ENCODE results near the gene MC4R.
"Not testable (repeated sequence)": the region's sequence is repeated elsewhere in the genome, so short reads cannot be mapped to it uniquely, and the experiment has no call there.

The MC4R gene

GRCh38 chr18:60372596-60372995 lies at the start of gene MC4R:
Gene MC4R (minus strand): TSS chr18:60372775. CDS start chr18:60372349, 426 bp downstream.
- Histone ChIP-seq H3K36me3 (ENCODE audit: insufficient read depth, low read length) (no peaks in the 10 kb centered on the region), H3K4me3 (ENCODE audit: low read length) (peak within 1 kb of the TSS; percentile 15), H2AFZ (ENCODE audit: low read depth, low read length) (peak within 1 kb of the TSS; percentile 56), H3K4me1 (ENCODE audit: insufficient read depth, low read length) (peaks cover 7% of the 10 kb centered on the region), H3K27me3 (ENCODE audit: insufficient read depth, low read length) (no peaks in the 10 kb centered on the region), H3K9me3 (ENCODE audit: low read length) (no peaks in the 10 kb centered on the region)

DNA sequence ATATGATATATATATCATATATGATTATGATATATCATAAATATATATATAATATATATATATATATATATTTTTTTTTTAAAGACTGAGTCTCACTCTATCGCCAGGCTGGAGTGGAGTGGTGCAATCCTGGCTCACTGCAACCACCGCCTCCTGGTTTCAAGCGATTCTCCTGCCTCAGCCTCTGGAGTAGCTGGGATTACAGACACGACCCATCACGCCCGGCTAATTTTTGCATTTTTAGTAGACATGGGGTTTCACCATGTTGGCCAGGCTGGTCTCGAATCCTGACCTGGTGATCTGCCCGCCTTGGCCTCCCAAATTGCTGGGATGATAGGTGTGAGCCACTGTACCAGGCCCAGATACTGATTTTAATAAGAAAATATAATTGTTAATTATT lies 49.7 kb upstream of the MC4R start:
- H3K4me3 ChIP-seq (ENCODE audit: low read length); H3K9me3 ChIP-seq (ENCODE audit: low read length); H3K27me3 ChIP-seq (ENCODE audit: insufficient read depth, low read length); H3K36me3 ChIP-seq (ENCODE audit: insufficient read depth, low read length); H3K4me1 ChIP-seq (ENCODE audit: insufficient read depth, low read length); H2AFZ ChIP-seq (ENCODE audit: low read depth, low read length): not testable (repeated sequence)

DNA sequence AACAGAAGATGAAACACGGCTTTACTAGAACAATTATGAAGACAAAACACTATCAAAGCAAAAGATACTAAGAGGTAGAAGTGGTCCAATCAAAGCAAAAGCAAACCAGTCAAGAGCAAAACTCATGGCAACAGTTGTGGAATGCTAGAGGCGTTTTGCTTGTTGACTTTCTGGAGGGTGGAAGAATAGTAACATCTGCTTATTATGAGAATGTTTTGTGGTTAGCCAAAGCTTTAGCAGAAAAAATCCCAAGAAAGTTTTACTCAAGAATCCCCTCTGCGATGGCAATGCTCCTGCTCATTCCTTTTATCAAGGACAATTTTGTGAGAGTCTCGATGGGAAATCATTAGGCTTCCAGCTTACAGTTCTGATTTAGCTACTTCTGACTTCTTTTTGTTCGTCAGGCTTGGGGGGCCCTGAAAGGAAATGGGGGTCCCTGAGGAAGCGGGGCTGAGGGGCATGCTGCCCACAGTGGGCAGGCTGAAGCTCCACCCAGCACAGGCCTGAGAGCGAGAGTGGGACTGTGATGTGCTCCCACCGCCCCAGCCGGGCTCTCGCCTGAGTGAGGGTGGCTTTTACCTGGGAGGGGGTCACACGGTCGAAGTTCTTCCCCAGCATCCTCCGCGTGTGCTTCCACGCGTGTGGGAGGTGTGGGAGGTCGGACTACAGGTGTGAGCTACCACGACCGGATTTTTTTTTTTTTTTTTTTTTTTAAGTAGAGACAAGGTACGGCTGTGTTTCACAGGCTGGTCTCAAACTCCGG lies 49.0 kb upstream of the MC4R start:
- Histone ChIP-seq H3K4me3 (ENCODE audit: low read length) (no peak overlapping the region), H3K36me3 (ENCODE audit: insufficient read depth, low read length) (no peaks in the 10 kb centered on the region), H3K9me3 (ENCODE audit: low read length) (no peaks in the 10 kb centered on the region), H3K4me1 (ENCODE audit: insufficient read depth, low read length) (no peaks in the 10 kb centered on the region), H2AFZ (ENCODE audit: low read depth, low read length) (no peak overlapping the region), H3K27me3 (ENCODE audit: insufficient read depth, low read length) (no peaks in the 10 kb centered on the region)

- no peaks in the 10 kb centered on the region for H3K36me3 ChIP-seq (ENCODE audit: insufficient read depth, low read length)
- no peak overlapping the region for H3K4me3 ChIP-seq (ENCODE audit: low read length)
- no peaks in the 10 kb centered on the region for H3K9me3 ChIP-seq (ENCODE audit: low read length)
- H3K4me1 ChIP-seq (ENCODE audit: insufficient read depth, low read length), result no peaks in the 10 kb centered on the region
- no peaks in the 10 kb centered on the region for H3K27me3 ChIP-seq (ENCODE audit: insufficient read depth, low read length)
- H2AFZ ChIP-seq (ENCODE audit: low read depth, low read length), result no peak overlapping the region
Observed at GRCh38 chr18:60417946-60418345, 45.4 kb upstream of the MC4R start.

DNA sequence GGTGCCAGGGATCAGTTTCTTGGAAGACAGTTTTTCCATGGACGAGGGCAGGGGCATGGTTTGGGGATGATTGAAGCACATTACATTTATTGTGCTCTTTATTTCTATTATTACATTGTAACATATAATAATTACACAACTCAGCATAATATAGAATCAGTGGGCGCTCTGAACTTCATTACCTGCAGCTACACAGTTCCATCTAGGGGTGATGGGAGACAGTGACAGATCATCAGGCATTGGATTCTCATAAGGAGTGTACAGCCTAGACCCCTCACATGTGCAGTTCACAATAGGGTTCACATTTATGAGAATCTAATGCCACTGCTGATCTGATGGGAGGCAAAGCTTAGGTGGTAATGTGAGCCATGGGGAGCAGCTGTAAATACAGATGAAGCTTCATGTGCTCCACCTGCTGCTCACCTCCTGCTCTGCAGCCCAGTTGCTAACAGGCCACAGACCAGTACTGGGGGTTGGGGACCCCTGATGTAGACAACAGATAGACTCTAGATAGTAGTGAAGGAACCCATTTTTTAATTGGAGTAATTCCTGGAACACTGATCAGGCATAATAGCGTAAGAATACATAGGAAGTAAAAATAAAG lies 41.5 kb upstream of the MC4R start:
- Histone ChIP-seq H3K9me3 (ENCODE audit: low read length) (no peaks in the 10 kb centered on the region), H2AFZ (ENCODE audit: low read depth, low read length) (no peak overlapping the region), H3K4me3 (ENCODE audit: low read length) (no peak overlapping the region), H3K4me1 (ENCODE audit: insufficient read depth, low read length) (no peaks in the 10 kb centered on the region), H3K27me3 (ENCODE audit: insufficient read depth, low read length) (no peaks in the 10 kb centered on the region), H3K36me3 (ENCODE audit: insufficient read depth, low read length) (no peaks in the 10 kb centered on the region)

- no peaks in the 10 kb centered on the region for H3K27me3 ChIP-seq (ENCODE audit: insufficient read depth, low read length)
- no peaks in the 10 kb centered on the region for H3K4me1 ChIP-seq (ENCODE audit: insufficient read depth, low read length)
- H3K9me3 ChIP-seq (ENCODE audit: low read length), result no peaks in the 10 kb centered on the region
- H3K36me3 ChIP-seq (ENCODE audit: insufficient read depth, low read length), result no peaks in the 10 kb centered on the region
- H3K4me3 ChIP-seq (ENCODE audit: low read length), result no peak overlapping the region
- no peak overlapping the region for H2AFZ ChIP-seq (ENCODE audit: low read depth, low read length)
Observed at GRCh38 chr18:60411715-60412114, 39.1 kb upstream of the MC4R start.

- Histone ChIP-seq H3K27me3 (ENCODE audit: insufficient read depth, low read length) (no peaks in the 10 kb centered on the region), H3K36me3 (ENCODE audit: insufficient read depth, low read length) (no peaks in the 10 kb centered on the region), H2AFZ (ENCODE audit: low read depth, low read length) (no peak overlapping the region), H3K4me3 (ENCODE audit: low read length) (no peak overlapping the region), H3K4me1 (ENCODE audit: insufficient read depth, low read length) (no peaks in the 10 kb centered on the region), H3K9me3 (ENCODE audit: low read length) (no peaks in the 10 kb centered on the region)
Observed at GRCh38 chr18:60406721-60407120, 34.1 kb upstream of the MC4R start.

DNA sequence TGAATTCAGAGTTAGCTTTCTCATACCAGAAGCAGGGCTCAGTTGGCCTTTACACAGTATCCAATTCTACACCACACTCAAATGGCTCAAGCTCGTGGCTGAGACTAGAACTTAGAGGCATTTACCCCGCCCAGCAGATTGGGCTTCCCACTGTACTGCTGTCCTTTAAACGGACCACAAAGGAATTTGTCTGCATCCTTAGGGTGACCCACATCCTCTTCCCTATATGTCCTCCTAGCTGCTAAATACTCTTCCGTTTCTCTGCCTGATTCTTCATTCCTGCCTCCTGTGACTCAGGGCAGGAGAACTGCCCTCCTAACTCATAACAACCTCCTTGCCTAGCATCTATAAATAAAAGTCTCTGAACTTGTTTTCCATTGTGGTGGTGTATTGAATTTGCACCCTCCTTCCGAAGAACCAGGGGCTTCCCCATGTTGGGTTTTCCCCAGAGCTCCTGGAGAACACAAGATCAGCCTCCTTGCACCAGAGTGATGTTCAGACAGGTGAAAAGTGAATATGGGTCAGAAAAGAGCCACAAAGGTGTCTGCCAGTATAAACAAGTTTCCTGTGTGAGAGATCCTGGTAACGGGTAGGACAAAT lies 32.0 kb upstream of the MC4R start:
- H3K4me3 ChIP-seq (ENCODE audit: low read length), result no peak overlapping the region
- no peaks in the 10 kb centered on the region for H3K27me3 ChIP-seq (ENCODE audit: insufficient read depth, low read length)
- H2AFZ ChIP-seq (ENCODE audit: low read depth, low read length), result no peak overlapping the region
- no peaks in the 10 kb centered on the region for H3K4me1 ChIP-seq (ENCODE audit: insufficient read depth, low read length)
- no peaks in the 10 kb centered on the region for H3K36me3 ChIP-seq (ENCODE audit: insufficient read depth, low read length)
- H3K9me3 ChIP-seq (ENCODE audit: low read length), result no peaks in the 10 kb centered on the region

DNA sequence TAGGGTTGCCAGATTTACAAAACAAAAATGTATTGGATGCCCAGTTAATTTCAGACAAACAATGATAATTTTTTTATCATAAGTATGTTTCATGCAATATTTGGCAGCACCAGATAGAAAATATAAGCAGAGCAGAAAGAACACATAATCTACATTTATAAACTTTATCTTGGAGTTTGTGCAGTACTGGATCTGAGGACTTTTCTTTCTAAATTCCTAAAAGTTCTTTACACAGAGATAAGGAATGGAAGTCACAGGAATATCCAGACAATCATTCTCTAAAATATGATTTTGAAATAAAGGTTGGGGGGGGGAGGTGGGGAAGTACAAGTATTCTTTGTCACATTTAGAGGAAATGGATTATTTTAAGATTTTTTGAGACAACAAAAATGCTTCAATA lies 28.8 kb upstream of the MC4R start:
- no peaks in the 10 kb centered on the region for H3K4me1 ChIP-seq (ENCODE audit: insufficient read depth, low read length)
- H3K36me3 ChIP-seq (ENCODE audit: insufficient read depth, low read length), result no peaks in the 10 kb centered on the region

GRCh38 chr18:60391571-60392226 lies 19.1 kb upstream of the MC4R start:
- no peaks in the 10 kb centered on the region for H3K4me1 ChIP-seq (ENCODE audit: insufficient read depth, low read length)
- no peaks in the 10 kb centered on the region for H3K36me3 ChIP-seq (ENCODE audit: insufficient read depth, low read length)
- no peak overlapping the region for H3K4me3 ChIP-seq (ENCODE audit: low read length)
- no peaks in the 10 kb centered on the region for H3K27me3 ChIP-seq (ENCODE audit: insufficient read depth, low read length)
- H2AFZ ChIP-seq (ENCODE audit: low read depth, low read length), result no peak overlapping the region
- H3K9me3 ChIP-seq (ENCODE audit: low read length), result no peaks in the 10 kb centered on the region

More for the DNA sequence above, 28.8 kb upstream of the MC4R start:
- H3K9me3 ChIP-seq (ENCODE audit: low read length), result no peaks in the 10 kb centered on the region
- no peak overlapping the region for H3K4me3 ChIP-seq (ENCODE audit: low read length)
- no peak overlapping the region for H2AFZ ChIP-seq (ENCODE audit: low read depth, low read length)
- H3K27me3 ChIP-seq (ENCODE audit: insufficient read depth, low read length), result no peaks in the 10 kb centered on the region

- Histone ChIP-seq H3K4me3 (ENCODE audit: low read length) (no peak overlapping the region), H3K27me3 (ENCODE audit: insufficient read depth, low read length) (no peaks in the 10 kb centered on the region), H2AFZ (ENCODE audit: low read depth, low read length) (no peak overlapping the region), H3K36me3 (ENCODE audit: insufficient read depth, low read length) (no peaks in the 10 kb centered on the region), H3K4me1 (ENCODE audit: insufficient read depth, low read length) (no peaks in the 10 kb centered on the region), H3K9me3 (ENCODE audit: low read length) (no peaks in the 10 kb centered on the region)
Observed at GRCh38 chr18:60389314-60389713, 16.7 kb upstream of the MC4R start.

DNA sequence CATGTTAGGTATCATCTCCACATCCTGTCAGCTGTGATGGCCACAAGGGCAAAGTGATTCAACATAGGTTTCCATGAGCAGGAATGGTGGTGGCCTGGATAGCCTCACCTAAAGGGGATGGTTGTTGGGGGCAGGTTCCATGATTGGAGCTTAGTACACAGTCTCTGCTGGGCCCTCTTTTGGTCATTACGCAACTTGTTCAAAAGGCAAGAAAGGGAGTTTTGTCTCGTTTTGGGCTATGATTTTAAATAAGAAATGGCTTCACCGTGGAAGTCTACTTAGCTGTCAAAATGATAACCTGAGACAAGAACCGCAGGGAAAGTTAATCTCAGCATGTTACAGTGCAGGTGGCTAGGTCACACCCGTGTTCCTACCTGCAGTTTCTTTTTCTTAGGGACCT lies 13.1 kb upstream of the MC4R start:
- Histone ChIP-seq H3K36me3 (ENCODE audit: insufficient read depth, low read length) (no peaks in the 10 kb centered on the region), H3K27me3 (ENCODE audit: insufficient read depth, low read length) (no peaks in the 10 kb centered on the region), H3K4me1 (ENCODE audit: insufficient read depth, low read length) (no peaks in the 10 kb centered on the region), H2AFZ (ENCODE audit: low read depth, low read length) (no peak overlapping the region), H3K4me3 (ENCODE audit: low read length) (no peak overlapping the region), H3K9me3 (ENCODE audit: low read length) (no peaks in the 10 kb centered on the region)

DNA sequence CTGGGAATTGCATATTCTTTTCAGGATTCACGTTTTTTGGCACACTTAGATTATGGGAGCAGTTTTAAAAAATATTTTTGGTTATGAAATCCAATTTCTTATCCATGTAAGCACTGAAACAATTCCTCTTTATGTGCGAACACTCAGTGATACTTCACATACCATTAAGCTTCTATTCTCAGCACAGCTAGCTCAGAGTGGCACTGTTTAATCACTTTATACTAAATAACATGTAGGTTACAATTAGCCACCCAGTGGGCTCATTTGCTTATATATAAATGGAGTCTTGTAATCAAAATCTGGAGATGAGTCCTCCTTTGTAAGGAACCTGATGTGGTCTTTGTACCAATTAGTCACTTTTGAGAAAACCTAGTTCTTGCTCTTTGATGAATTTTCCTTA lies 11.3 kb upstream of the MC4R start:
- no peaks in the 10 kb centered on the region for H3K9me3 ChIP-seq (ENCODE audit: low read length)
- no peaks in the 10 kb centered on the region for H3K36me3 ChIP-seq (ENCODE audit: insufficient read depth, low read length)
- no peak overlapping the region for H3K4me3 ChIP-seq (ENCODE audit: low read length)
- H3K4me1 ChIP-seq (ENCODE audit: insufficient read depth, low read length), result no peaks in the 10 kb centered on the region
- H3K27me3 ChIP-seq (ENCODE audit: insufficient read depth, low read length), result no peaks in the 10 kb centered on the region
- H2AFZ ChIP-seq (ENCODE audit: low read depth, low read length), result no peak overlapping the region
